A549 treated with Hydrocortisone at 1 μM for 4 hours (cell line): ENCODE results near the gene IGDCC3. TPM values are rescaled to one million over a fixed set of nuclear protein-coding genes. Genes with fewer than 3 reads are reported as not detected.

Experiments
- total RNA-seq: library from RNA; stranded (reverse); fragments of 200-300 nt; extraction: Qiagen RNA extraction; gene quantifications from 5 replicates; pipeline ENCODE4 v1.2.3, GENCODE V29; 2022

Gene IGDCC3
- 0.07 to 0.18 TPM (median 0.09 TPM) in 5 replicates for total RNA-seq

DNA sequence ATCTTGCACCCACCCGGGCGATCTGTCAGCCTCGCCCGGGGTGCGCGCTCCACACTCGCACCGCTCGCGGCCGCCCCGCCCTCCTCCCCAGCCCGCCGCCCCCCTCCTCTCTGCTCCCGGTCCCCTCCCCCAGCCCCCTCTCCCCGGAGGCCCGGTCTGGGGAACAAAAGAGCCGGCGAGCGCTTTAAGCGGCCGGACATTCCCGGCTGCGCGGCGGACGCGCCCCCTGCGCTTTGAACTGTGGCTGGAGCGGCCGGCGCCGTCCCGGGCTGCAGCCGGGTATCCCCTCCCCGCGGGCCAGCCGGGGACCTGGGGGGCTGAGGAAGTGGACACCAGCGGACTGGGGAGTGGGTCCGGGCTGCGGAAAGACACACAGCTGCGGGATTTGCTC lies at the start of gene IGDCC3:
TSS of gene IGDCC3 (minus strand) at position 27 of the 391 bp plus-strand sequence. CDS start 214 bp downstream, outside the sequence.

GRCh38 chr15:65304381-65305149 lies 73.2 kb downstream of the IGDCC3 start, which contains the start of gene RNU5B-1:
TSS of gene RNU5B-1 (plus strand) at chr15:65304677.

GRCh38 chr15:65286704-65287519 lies 90.9 kb downstream of the IGDCC3 start, which contains the start of gene PARP16:
TSS of gene PARP16 (minus strand) at chr15:65286883. CDS start at chr15:65286426, 457 bp downstream.

Other genes starting within 250 kb of the IGDCC3 start
- gene PDCD7, start 244.2 kb downstream of the IGDCC3 start, total RNA-seq: 27.0 to 30.1 TPM (median 28.2 TPM) in 5 replicates
- gene CLPX, start 192.7 kb downstream of the IGDCC3 start, total RNA-seq: 33.8 to 58.3 TPM (median 49.0 TPM) in 5 replicates
- 0.21 to 0.44 TPM (median 0.41 TPM) in 5 replicates for gene CILP, start 166.5 kb downstream of the IGDCC3 start, total RNA-seq
- gene PARP16, start 91.1 kb downstream of the IGDCC3 start, total RNA-seq: 10.4 to 11.6 TPM (median 11.3 TPM) in 5 replicates
- not detected in 5 replicates for gene RNU5A-1, start 82.0 kb downstream of the IGDCC3 start, total RNA-seq
- not detected in 5 replicates for gene RNU5B-1, start 73.3 kb downstream of the IGDCC3 start, total RNA-seq
- gene IGDCC4, start 44.9 kb upstream of the IGDCC3 start, total RNA-seq: 1.8 to 2.7 TPM (median 2.2 TPM) in 5 replicates
- 20.0 to 32.0 TPM (median 27.6 TPM) in 5 replicates for gene DPP8, start 139.7 kb upstream of the IGDCC3 start, total RNA-seq
- gene HACD3, start 152.5 kb upstream of the IGDCC3 start, total RNA-seq: 123 to 154 TPM (median 140 TPM) in 5 replicates
- 41.3 to 55.9 TPM (median 43.0 TPM) in 5 replicates for gene INTS14, start 233.1 kb upstream of the IGDCC3 start, total RNA-seq
- gene SLC24A1, start 243.9 kb upstream of the IGDCC3 start, total RNA-seq: 2.9 to 5.2 TPM (median 4.9 TPM) in 5 replicates